ENCODE data around the gene KLHDC8A.

Gene KLHDC8A

GRCh38 chr1:205339197-205339702 is 17.5 kb downstream of the KLHDC8A start:
- FAIRE-seq (no peak), DNase-seq (ENCODE audit: insufficient read length, low spot score) (no peak)
- TF ChIP-seq POLR2A (IDR thresholded peaks at IDR 0.05; ENCODE audit: low read depth, low read length) (no peak), PAX5 (IDR thresholded peaks at IDR 0.05; ENCODE audit: insufficient read depth, low read length, severe bottlenecking) (no peak)

GRCh38 chr1:205338011-205338410 is 18.7 kb downstream of the KLHDC8A start:
- DNase-seq (ENCODE audit: insufficient read length, low spot score): no peak
- no peak for FAIRE-seq
- no peak for TF ChIP-seq SPI1 (IDR thresholded peaks at IDR 0.05; ENCODE audit: low read depth, low read length)
- no peak for TF ChIP-seq PAX5 (IDR thresholded peaks at IDR 0.05; ENCODE audit: insufficient read depth, low read length, severe bottlenecking)
- no peak for TF ChIP-seq POLR2A (IDR thresholded peaks at IDR 0.05; ENCODE audit: low read depth, low read length)
- no peak for TF ChIP-seq POLR2AphosphoS5 (IDR thresholded peaks at IDR 0.05; ENCODE audit: low read depth, low read length)
- TF ChIP-seq POU2F2 (IDR thresholded peaks at IDR 0.05; ENCODE audit: low read depth, low read length): no peak
- TF ChIP-seq TAF1 (IDR thresholded peaks at IDR 0.05; ENCODE audit: low read depth, low read length): no peak

- FAIRE-seq (no peak), DNase-seq (ENCODE audit: insufficient read length, low spot score) (no peak)
- TF ChIP-seq POLR2AphosphoS5 (IDR thresholded peaks at IDR 0.05; ENCODE audit: low read depth, low read length) (no peak), SPI1 (IDR thresholded peaks at IDR 0.05; ENCODE audit: low read depth, low read length) (no peak), PAX5 (IDR thresholded peaks at IDR 0.05; ENCODE audit: insufficient read depth, low read length, severe bottlenecking) (no peak), POU2F2 (IDR thresholded peaks at IDR 0.05; ENCODE audit: low read depth, low read length) (no peak), POLR2A (IDR thresholded peaks at IDR 0.05; ENCODE audit: low read depth, low read length) (no peak), TAF1 (IDR thresholded peaks at IDR 0.05; ENCODE audit: low read depth, low read length) (no peak)
Observed at GRCh38 chr1:205337481-205337880, 19.2 kb downstream of the KLHDC8A start.

DNA sequence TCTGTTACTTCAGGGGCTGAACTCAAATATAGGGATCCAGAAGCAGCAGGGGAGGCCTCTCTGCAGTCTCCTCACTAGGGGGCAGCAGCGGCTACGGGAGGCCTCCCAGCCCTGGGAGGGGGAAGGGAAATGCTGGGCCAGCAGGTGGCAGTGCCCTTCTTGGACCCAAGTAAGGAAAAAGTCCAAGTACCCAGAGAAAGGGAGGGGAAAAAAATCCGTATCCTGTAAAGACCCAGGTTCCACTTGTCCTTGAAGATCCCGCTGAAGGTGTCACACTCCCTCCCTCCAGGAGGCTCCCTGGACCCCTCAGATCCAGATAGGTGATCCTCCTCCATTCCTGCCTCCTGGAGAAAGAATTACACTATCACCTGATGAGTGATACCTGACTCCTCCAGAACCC is 21.0 kb downstream of the KLHDC8A start:
- DNase-seq (ENCODE audit: insufficient read length, low spot score) (peak; percentile 59), FAIRE-seq (no peak)
- no peak for TF ChIP-seq SPI1 (IDR thresholded peaks at IDR 0.05; ENCODE audit: low read depth, low read length)
- TF ChIP-seq TAF1 (IDR thresholded peaks at IDR 0.05; ENCODE audit: low read depth, low read length): no peak
- TF ChIP-seq POU2F2 (IDR thresholded peaks at IDR 0.05; ENCODE audit: low read depth, low read length): no peak

- FAIRE-seq (no peak), DNase-seq (ENCODE audit: insufficient read length, low spot score) (no peak)
- TF ChIP-seq PAX5 (IDR thresholded peaks at IDR 0.05; ENCODE audit: insufficient read depth, low read length, severe bottlenecking) (no peak), TAF1 (IDR thresholded peaks at IDR 0.05; ENCODE audit: low read depth, low read length) (no peak), POLR2AphosphoS5 (IDR thresholded peaks at IDR 0.05; ENCODE audit: low read depth, low read length) (no peak), SPI1 (IDR thresholded peaks at IDR 0.05; ENCODE audit: low read depth, low read length) (no peak), POLR2A (IDR thresholded peaks at IDR 0.05; ENCODE audit: low read depth, low read length) (no peak), POU2F2 (IDR thresholded peaks at IDR 0.05; ENCODE audit: low read depth, low read length) (no peak)
Observed at GRCh38 chr1:205332015-205332791, 24.5 kb downstream of the KLHDC8A start.

GRCh38 chr1:205330150-205330549 is 26.6 kb downstream of the KLHDC8A start:
- TF ChIP-seq POLR2A (IDR thresholded peaks at IDR 0.05; ENCODE audit: low read depth, low read length): no peak
- TF ChIP-seq POU2F2 (IDR thresholded peaks at IDR 0.05; ENCODE audit: low read depth, low read length): no peak
- no peak for TF ChIP-seq SPI1 (IDR thresholded peaks at IDR 0.05; ENCODE audit: low read depth, low read length)
- no peak for TF ChIP-seq PAX5 (IDR thresholded peaks at IDR 0.05; ENCODE audit: insufficient read depth, low read length, severe bottlenecking)
- no peak for TF ChIP-seq TAF1 (IDR thresholded peaks at IDR 0.05; ENCODE audit: low read depth, low read length)
- no peak for TF ChIP-seq POLR2AphosphoS5 (IDR thresholded peaks at IDR 0.05; ENCODE audit: low read depth, low read length)
- DNase-seq (ENCODE audit: insufficient read length, low spot score) (no peak), FAIRE-seq (no peak)

DNA sequence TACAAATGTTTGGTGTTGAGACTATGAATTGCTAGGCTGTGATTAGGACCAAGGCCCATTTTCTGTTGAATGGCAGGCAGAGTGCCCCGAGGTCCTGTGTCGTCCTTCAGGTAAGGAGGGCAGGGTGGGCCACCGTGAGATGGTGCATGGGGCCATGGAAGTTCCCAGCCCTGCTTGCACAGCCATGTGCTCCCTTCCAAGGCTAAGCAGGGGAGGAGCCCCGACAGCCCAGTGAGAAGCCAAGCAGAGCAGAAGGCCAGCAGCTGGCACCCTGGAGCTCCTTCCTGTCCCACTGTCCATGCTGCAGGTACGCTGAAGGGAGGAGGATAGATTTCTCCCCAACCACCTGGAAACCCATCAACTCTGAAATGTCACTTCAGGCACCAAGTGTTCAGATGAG is 27.0 kb downstream of the KLHDC8A start:
- FAIRE-seq (no peak), DNase-seq (ENCODE audit: insufficient read length, low spot score) (no peak)
- TF ChIP-seq POLR2A (IDR thresholded peaks at IDR 0.05; ENCODE audit: low read depth, low read length): no peak
- TF ChIP-seq SPI1 (IDR thresholded peaks at IDR 0.05; ENCODE audit: low read depth, low read length): no peak
- no peak for TF ChIP-seq POLR2AphosphoS5 (IDR thresholded peaks at IDR 0.05; ENCODE audit: low read depth, low read length)
- no peak for TF ChIP-seq POU2F2 (IDR thresholded peaks at IDR 0.05; ENCODE audit: low read depth, low read length)
- TF ChIP-seq TAF1 (IDR thresholded peaks at IDR 0.05; ENCODE audit: low read depth, low read length): no peak
- TF ChIP-seq PAX5 (IDR thresholded peaks at IDR 0.05; ENCODE audit: insufficient read depth, low read length, severe bottlenecking): no peak

DNA sequence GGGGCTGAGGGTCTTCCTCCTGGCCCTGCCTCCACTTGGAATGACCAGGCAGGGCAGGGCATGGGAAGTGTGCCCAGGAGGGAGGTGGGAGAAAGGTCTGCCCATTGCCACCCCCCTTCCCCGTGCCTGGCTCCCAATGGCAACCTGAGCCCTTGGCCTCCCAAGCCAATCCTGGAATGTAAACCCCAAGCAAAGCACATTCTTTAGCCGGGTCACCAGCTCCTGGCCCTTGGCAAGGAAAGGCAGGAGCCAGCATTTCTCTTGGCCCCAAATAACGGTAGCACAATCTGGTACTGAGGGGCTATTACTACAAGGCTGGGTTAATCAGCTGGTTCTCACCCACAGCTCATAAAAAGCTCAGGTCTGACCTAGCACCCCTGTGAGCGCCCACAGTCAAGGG is 28.2 kb downstream of the KLHDC8A start:
- DNase-seq (ENCODE audit: insufficient read length, low spot score): no peak
- FAIRE-seq: no peak
- TF ChIP-seq POU2F2 (IDR thresholded peaks at IDR 0.05; ENCODE audit: low read depth, low read length) (no peak), POLR2AphosphoS5 (IDR thresholded peaks at IDR 0.05; ENCODE audit: low read depth, low read length) (no peak), PAX5 (IDR thresholded peaks at IDR 0.05; ENCODE audit: insufficient read depth, low read length, severe bottlenecking) (no peak), POLR2A (IDR thresholded peaks at IDR 0.05; ENCODE audit: low read depth, low read length) (no peak), TAF1 (IDR thresholded peaks at IDR 0.05; ENCODE audit: low read depth, low read length) (no peak), SPI1 (IDR thresholded peaks at IDR 0.05; ENCODE audit: low read depth, low read length) (no peak)

- no peak for FAIRE-seq
- no peak for TF ChIP-seq POU2F2 (IDR thresholded peaks at IDR 0.05; ENCODE audit: low read depth, low read length)
- no peak for DNase-seq (ENCODE audit: insufficient read length, low spot score)
Observed at GRCh38 chr1:205326812-205327466, 29.8 kb downstream of the KLHDC8A start.
